DOHH2 (cell line): ENCODE measurements around the gene PLPP7.

Source experiments
- H3F3A ChIP-seq: fragments of 200-600 bp; sonication (generic), shearing (Covaris generic); 2 replicates; pipeline ENCODE4 v1.6.0; 2016; ENCODE audit warnings: antibody characterized with exemption, mild to moderate bottlenecking; ENCODE audit not compliant: control insufficient read depth, insufficient read depth
- H3K27ac ChIP-seq: fragments of 200-600 bp; sonication (generic); 2 replicates; pipeline ENCODE4 v1.5.1; 2014; ENCODE audit warnings: low read depth, mild to moderate bottlenecking, low read length, moderate library complexity
- H3K27me3 ChIP-seq: fragments of 200-600 bp; sonication (generic); 2 replicates; pipeline ENCODE4 v1.6.1; 2014; ENCODE audit warnings: mild to moderate bottlenecking, low read length, mixed read lengths; ENCODE audit not compliant: control insufficient read depth
- H3K36me3 ChIP-seq: fragments of 200-600 bp; sonication (generic); 2 replicates; pipeline ENCODE4 v1.6.1; 2014; ENCODE audit warnings: mild to moderate bottlenecking, low read length, moderate library complexity, mixed read lengths; ENCODE audit not compliant: control insufficient read depth
- H3K4me1 ChIP-seq: fragments of 200-600 bp; sonication (generic); 2 replicates; pipeline ENCODE4 v1.6.1; 2014; ENCODE audit warnings: mild to moderate bottlenecking, low read length, mixed read lengths; ENCODE audit not compliant: control insufficient read depth
- H3K4me2 ChIP-seq: fragments of 200-600 bp; sonication (generic); 2 replicates; pipeline ENCODE4 v1.6.0; 2014; ENCODE audit warnings: mild to moderate bottlenecking, low read length, moderate library complexity
- H3K4me3 ChIP-seq: fragments of 200-600 bp; sonication (generic); 2 replicates; pipeline ENCODE4 v1.5.1; 2014; ENCODE audit warnings: mild to moderate bottlenecking, low read length, mixed read lengths
- H3K79me2 ChIP-seq: fragments of 200-600 bp; sonication (generic); 2 replicates; pipeline ENCODE4 v1.6.1; 2014; ENCODE audit warnings: mild to moderate bottlenecking, low read length, mixed read lengths; ENCODE audit not compliant: control insufficient read depth
- H3K9me2 ChIP-seq: fragments of 200-600 bp; sonication (generic); replicated peaks from 2 replicates; pipeline ENCODE4 v1.6.1; 2014; ENCODE audit warnings: mild to moderate bottlenecking, low read length, mixed read lengths; ENCODE audit not compliant: control insufficient read depth
- H3K9me3 ChIP-seq: fragments of 200-600 bp; sonication (generic); 2 replicates; pipeline ENCODE4 v1.6.1; 2014; ENCODE audit warnings: antibody characterized with exemption, low read length, mixed read lengths; ENCODE audit not compliant: control insufficient read depth, insufficient read depth
- H4K20me1 ChIP-seq: fragments of 200-600 bp; sonication (generic); 2 replicates; pipeline ENCODE4 v1.6.0; 2014; ENCODE audit warnings: low read depth, mild to moderate bottlenecking, antibody characterized with exemption, low read length, moderate library complexity; ENCODE audit not compliant: control insufficient read depth, insufficient read depth
- CTCF ChIP-seq: fragments of 200-600 bp; sonication (generic); IDR thresholded peaks from one replicate; pipeline ENCODE4 v1.5.1; 2014; ENCODE audit warnings: antibody characterized with exemption, mild to moderate bottlenecking, low read depth, low read length; ENCODE audit not compliant: poor library complexity, severe bottlenecking
- EZH2phosphoT487 ChIP-seq: fragments of 200-600 bp; sonication (generic); IDR thresholded peaks from 2 replicates; pipeline ENCODE4 v1.6.1; 2017; ENCODE audit warnings: borderline replicate concordance, mild to moderate bottlenecking, antibody characterized with exemption, low read length, moderate library complexity, mixed read lengths

Gene PLPP7

DNA sequence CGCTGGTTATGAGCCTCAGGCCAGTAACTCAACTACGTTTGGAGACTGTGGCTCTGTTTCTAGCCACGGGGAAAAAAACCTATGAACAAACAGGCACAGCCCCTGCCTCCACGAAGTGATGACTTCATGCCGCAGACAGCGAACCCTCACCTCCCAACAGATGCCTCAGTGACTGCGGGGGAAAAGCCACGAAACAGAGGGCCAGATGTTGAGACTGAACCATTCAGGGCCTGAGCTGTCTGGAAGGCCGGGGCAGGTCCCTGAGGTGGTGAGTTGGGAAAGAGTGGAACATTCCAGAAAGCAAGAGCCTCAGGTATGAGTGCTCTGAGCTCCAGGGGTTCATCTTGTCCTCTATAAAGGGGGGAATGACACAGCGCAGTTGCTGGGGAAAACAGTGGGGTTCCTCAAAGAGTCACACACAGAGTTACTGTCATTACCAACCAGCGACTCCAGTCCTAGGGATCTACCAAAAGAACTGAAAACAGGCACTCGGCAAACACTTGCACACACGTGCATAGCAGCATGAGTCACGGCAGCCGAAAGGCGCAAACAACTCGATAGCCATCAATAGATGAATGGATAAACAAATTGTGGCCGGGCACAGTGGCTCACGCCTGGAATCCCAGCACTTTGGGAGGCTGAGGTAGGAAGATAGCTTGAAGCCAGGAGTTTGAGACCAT, 15.3 kb downstream of the PLPP7 start:
- Histone ChIP-seq H3K79me2 (no peaks in the 10 kb centered on the region), H4K20me1 (no peaks in the 10 kb centered on the region), H3F3A (no peaks in the 10 kb centered on the region), H3K27me3 (no peaks in the 10 kb centered on the region), H3K4me2 (no peak overlapping the region), H3K27ac (no peak overlapping the region), H3K4me1 (0 out of 2 replicates have a peak, but pooled peaks cover 4% of the 10 kb centered on the region), H3K36me3 (no peaks in the 10 kb centered on the region), H3K9me2 (no peaks in the 10 kb centered on the region), H3K4me3 (no peak overlapping the region), H3K9me3 (no peaks in the 10 kb centered on the region)
- TF ChIP-seq CTCF (no peak), EZH2phosphoT487 (no peak)

DNA sequence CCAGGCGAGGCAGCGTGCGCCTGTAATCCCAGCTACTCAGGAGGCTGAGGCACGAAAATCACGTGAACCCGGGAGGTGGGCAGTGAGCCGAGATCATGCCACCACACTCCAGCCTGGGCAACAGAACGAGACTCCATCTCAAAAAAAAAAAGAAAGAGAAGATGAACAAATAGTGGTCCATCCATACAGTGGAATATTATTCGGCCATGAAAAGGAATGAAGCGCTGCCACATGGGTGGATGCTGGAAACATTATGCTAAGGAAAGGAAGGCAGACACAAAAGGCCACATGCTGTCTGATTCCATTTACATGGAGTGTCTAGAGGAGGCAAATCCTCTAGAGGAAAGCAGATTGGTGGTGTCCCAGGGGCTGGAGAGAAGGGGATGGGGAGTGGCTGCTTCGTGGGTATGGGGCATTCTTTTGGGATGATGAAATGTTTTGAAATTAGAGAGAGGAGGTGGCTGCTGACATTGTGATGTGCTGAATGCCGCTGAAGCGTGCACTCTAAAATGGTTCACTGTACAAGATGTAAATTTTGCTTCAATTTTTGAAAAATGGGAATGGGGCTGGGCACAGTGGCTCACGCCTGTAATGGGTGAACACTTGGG, 17.0 kb downstream of the PLPP7 start:
- no peak overlapping the region for H3K27ac ChIP-seq
- H4K20me1 ChIP-seq: no peaks in the 10 kb centered on the region
- no peaks in the 10 kb centered on the region for H3K79me2 ChIP-seq
- no peaks in the 10 kb centered on the region for H3K9me3 ChIP-seq
- TF ChIP-seq EZH2phosphoT487 (no peak), CTCF (no peak)
- peaks cover 9% of the 10 kb centered on the region for H3K27me3 ChIP-seq
- H3F3A ChIP-seq: no peaks in the 10 kb centered on the region
- H3K36me3 ChIP-seq: no peaks in the 10 kb centered on the region
- 0 out of 2 replicates have a peak, but pooled peaks cover under 1% of the 10 kb centered on the region for H3K4me1 ChIP-seq
- H3K4me2 ChIP-seq: no peak overlapping the region
- H3K4me3 ChIP-seq: no peak overlapping the region
- no peaks in the 10 kb centered on the region for H3K9me2 ChIP-seq

- H3K27ac ChIP-seq: no peak overlapping the region
- no peak for TF ChIP-seq CTCF
- no peak for TF ChIP-seq EZH2phosphoT487
- peaks cover 9% of the 10 kb centered on the region for H3K27me3 ChIP-seq
- H3K9me3 ChIP-seq: no peaks in the 10 kb centered on the region
- no peaks in the 10 kb centered on the region for H3K36me3 ChIP-seq
- H4K20me1 ChIP-seq: no peaks in the 10 kb centered on the region
- H3K4me1 ChIP-seq: no peaks in the 10 kb centered on the region
- H3K4me2 ChIP-seq: no peak overlapping the region
- no peaks in the 10 kb centered on the region for H3K79me2 ChIP-seq
- H3K9me2 ChIP-seq: no peaks in the 10 kb centered on the region
- no peaks in the 10 kb centered on the region for H3F3A ChIP-seq
- no peak overlapping the region for H3K4me3 ChIP-seq
Measured at GRCh38 chr9:131307974-131308373, 18.5 kb downstream of the PLPP7 start.
